ENCODE results near the gene IL17A. TPM values are rescaled to one million over a fixed set of nuclear protein-coding genes. Genes with fewer than 3 reads are reported as not detected.

IL17A gene
- total and polyA plus RNA-seq, 2 donors (not counting 1 experiment from before 2014, with no cell fraction given), result not detected

DNA sequence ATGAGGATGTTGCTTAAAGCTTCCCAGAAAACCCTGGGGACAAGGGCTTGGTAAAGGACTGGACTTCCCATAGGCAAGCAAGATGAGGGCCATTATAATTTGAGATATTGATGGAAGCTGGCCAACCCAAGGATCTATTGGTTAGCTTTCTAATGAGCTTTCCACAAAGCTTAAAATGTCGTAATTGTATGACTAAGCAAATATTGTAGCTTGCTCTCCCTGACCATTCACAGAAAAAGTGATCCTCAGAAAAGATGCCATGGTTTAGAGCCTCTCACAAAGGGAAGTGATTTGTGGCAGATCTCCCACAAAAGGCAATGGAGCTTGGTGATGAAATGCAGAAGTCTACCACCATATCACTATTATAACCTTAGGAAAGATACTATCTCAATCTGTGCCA, 44.5 kb downstream of the IL17A start:
- no peak overlapping the region for H2AFZ ChIP-seq (ENCODE audit: low read length)
- no peaks in the 10 kb centered on the region for H3K27me3 ChIP-seq (ENCODE audit: control insufficient read depth, insufficient read depth, low read length)
- H3K9ac ChIP-seq (ENCODE audit: insufficient read depth, low read length), result no peak overlapping the region
- H3K79me2 ChIP-seq (ENCODE audit: control insufficient read depth, insufficient read depth, low read length), result no peaks in the 10 kb centered on the region
- no peaks in the 10 kb centered on the region for H3K9me3 ChIP-seq (ENCODE audit: control insufficient read depth, insufficient read depth, low read depth, low read length)
- TF ChIP-seq EZH2 (IDR thresholded peaks at IDR 0.05; ENCODE audit: low read length, missing control alignments), result no peak
- TF ChIP-seq, protein P1, sequence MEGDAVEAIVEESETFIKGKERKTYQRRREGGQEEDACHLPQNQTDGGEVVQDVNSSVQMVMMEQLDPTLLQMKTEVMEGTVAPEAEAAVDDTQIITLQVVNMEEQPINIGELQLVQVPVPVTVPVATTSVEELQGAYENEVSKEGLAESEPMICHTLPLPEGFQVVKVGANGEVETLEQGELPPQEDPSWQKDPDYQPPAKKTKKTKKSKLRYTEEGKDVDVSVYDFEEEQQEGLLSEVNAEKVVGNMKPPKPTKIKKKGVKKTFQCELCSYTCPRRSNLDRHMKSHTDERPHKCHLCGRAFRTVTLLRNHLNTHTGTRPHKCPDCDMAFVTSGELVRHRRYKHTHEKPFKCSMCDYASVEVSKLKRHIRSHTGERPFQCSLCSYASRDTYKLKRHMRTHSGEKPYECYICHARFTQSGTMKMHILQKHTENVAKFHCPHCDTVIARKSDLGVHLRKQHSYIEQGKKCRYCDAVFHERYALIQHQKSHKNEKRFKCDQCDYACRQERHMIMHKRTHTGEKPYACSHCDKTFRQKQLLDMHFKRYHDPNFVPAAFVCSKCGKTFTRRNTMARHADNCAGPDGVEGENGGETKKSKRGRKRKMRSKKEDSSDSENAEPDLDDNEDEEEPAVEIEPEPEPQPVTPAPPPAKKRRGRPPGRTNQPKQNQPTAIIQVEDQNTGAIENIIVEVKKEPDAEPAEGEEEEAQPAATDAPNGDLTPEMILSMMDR (conservative IDR thresholded peaks at IDR 0.05 in 1 of 2, IDR thresholded peaks at IDR 0.05 in 1 of 2; ENCODE audit: low read depth in 1 of 2, low read length in 2 of 2), result no peak
- H3K4me2 ChIP-seq (ENCODE audit: extremely low read depth, insufficient read depth, low read length), result no peak overlapping the region
- H3K4me3 ChIP-seq (replicated peaks in 1 of 4; ENCODE audit: control extremely low read depth in 1 of 4, insufficient read depth in 1 of 4, low read depth in 3 of 4, low read length in 4 of 4), result no peak overlapping the region
- no peaks in the 10 kb centered on the region for H3K4me1 ChIP-seq (ENCODE audit: control insufficient read depth, extremely low read depth, insufficient read depth, low read length)
- H3K36me3 ChIP-seq (ENCODE audit: control insufficient read depth, insufficient read depth, low read length), result no peaks in the 10 kb centered on the region
- no peak overlapping the region for H3K27ac ChIP-seq (ENCODE audit: insufficient read depth, low read length)
- no peaks in the 10 kb centered on the region for H4K20me1 ChIP-seq (ENCODE audit: control insufficient read depth, extremely low read depth, insufficient read depth, low read length)
- DNase-seq (ENCODE audit: low read depth in 2 of 2), result no peak

DNA sequence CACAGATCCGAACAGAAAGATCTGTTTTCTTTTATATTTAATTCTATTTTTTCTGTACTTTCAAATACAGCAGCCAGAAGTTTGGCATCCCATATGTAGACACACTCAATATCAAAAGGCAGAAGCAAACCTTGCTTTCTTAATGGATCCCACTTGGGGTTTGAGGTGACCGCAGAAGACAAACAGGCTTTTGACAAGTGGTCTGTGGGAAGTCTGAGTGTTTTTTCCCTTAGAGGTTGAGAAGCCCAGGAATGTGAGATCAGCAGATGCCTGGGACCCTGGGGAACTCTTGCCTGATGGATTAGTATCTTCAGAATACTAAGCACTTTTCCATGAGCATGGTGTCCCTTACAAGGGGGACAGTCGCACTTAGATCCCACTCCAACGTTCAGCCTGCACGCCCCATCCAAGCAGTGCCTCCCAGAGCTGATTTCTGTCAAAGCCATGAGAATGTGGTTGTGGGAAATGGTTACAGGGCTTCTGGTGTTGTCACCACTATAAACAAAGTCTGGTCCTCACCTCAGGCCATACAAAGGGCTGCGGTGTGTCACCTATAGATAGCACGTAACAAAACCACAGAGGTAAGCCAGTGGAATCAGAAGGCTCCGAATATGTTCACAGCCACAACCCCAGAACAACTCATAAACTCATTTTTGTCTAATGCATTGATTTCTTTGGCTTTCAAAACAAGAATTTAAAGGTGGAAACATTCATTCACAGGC, 45.4 kb downstream of the IL17A start:
- H3K27ac ChIP-seq (ENCODE audit: insufficient read depth, low read length), result no peak overlapping the region
- H2AFZ ChIP-seq (ENCODE audit: low read length), result no peak overlapping the region
- H3K4me1 ChIP-seq (ENCODE audit: control insufficient read depth, extremely low read depth, insufficient read depth, low read length), result no peaks in the 10 kb centered on the region
- H3K27me3 ChIP-seq (ENCODE audit: control insufficient read depth, insufficient read depth, low read length), result no peaks in the 10 kb centered on the region
- H3K9me3 ChIP-seq (ENCODE audit: control insufficient read depth, insufficient read depth, low read depth, low read length), result no peaks in the 10 kb centered on the region
- no peaks in the 10 kb centered on the region for H3K36me3 ChIP-seq (ENCODE audit: control insufficient read depth, insufficient read depth, low read length)
- H3K79me2 ChIP-seq (ENCODE audit: control insufficient read depth, insufficient read depth, low read length), result no peaks in the 10 kb centered on the region
- H3K9ac ChIP-seq (ENCODE audit: insufficient read depth, low read length), result no peak overlapping the region
- no peak for DNase-seq (ENCODE audit: low read depth in 2 of 2)
- H4K20me1 ChIP-seq (ENCODE audit: control insufficient read depth, extremely low read depth, insufficient read depth, low read length), result no peaks in the 10 kb centered on the region
- H3K4me3 ChIP-seq (replicated peaks in 1 of 4; ENCODE audit: control extremely low read depth in 1 of 4, insufficient read depth in 1 of 4, low read depth in 3 of 4, low read length in 4 of 4), result no peak overlapping the region
- H3K4me2 ChIP-seq (ENCODE audit: extremely low read depth, insufficient read depth, low read length), result no peak overlapping the region
- no peak for TF ChIP-seq EZH2 (IDR thresholded peaks at IDR 0.05; ENCODE audit: low read length, missing control alignments)
- TF ChIP-seq, protein P1 (conservative IDR thresholded peaks at IDR 0.05 in 1 of 2, IDR thresholded peaks at IDR 0.05 in 1 of 2; ENCODE audit: low read depth in 1 of 2, low read length in 2 of 2), result no peak

DNA sequence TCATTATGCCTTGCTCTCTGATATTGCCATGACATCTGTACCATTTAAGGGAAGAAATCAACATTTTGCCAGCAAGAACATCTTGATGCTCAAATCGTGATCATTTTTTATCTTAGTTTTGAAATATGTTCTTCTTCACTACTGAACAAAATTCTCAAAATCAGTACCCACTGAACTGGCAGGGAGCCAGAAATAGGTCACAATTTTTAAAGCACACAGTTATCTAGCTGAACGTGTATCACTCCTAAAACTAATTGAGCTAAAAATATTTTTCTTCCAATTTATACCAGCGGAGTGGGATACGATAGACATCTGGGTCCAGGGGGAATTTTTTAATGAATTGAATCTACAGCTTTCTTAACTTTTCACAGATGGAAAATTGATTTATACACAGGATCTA, 46.8 kb downstream of the IL17A start:
- H3K4me3 ChIP-seq (replicated peaks in 1 of 4; ENCODE audit: control extremely low read depth in 1 of 4, insufficient read depth in 1 of 4, low read depth in 3 of 4, low read length in 4 of 4), result no peak overlapping the region
- no peaks in the 10 kb centered on the region for H3K4me1 ChIP-seq (ENCODE audit: control insufficient read depth, extremely low read depth, insufficient read depth, low read length)
- no peaks in the 10 kb centered on the region for H3K36me3 ChIP-seq (ENCODE audit: control insufficient read depth, insufficient read depth, low read length)
- H3K9me3 ChIP-seq (ENCODE audit: control insufficient read depth, insufficient read depth, low read depth, low read length), result no peaks in the 10 kb centered on the region
- H3K27me3 ChIP-seq (ENCODE audit: control insufficient read depth, insufficient read depth, low read length), result no peaks in the 10 kb centered on the region
- TF ChIP-seq EZH2 (IDR thresholded peaks at IDR 0.05; ENCODE audit: low read length, missing control alignments), result no peak
- TF ChIP-seq, protein P1 (conservative IDR thresholded peaks at IDR 0.05 in 1 of 2, IDR thresholded peaks at IDR 0.05 in 1 of 2; ENCODE audit: low read depth in 1 of 2, low read length in 2 of 2), result no peak
- no peaks in the 10 kb centered on the region for H4K20me1 ChIP-seq (ENCODE audit: control insufficient read depth, extremely low read depth, insufficient read depth, low read length)
- no peak overlapping the region for H3K27ac ChIP-seq (ENCODE audit: insufficient read depth, low read length)
- H3K4me2 ChIP-seq (ENCODE audit: extremely low read depth, insufficient read depth, low read length), result no peak overlapping the region
- H3K9ac ChIP-seq (ENCODE audit: insufficient read depth, low read length), result no peak overlapping the region
- H2AFZ ChIP-seq (ENCODE audit: low read length), result no peak overlapping the region
- no peaks in the 10 kb centered on the region for H3K79me2 ChIP-seq (ENCODE audit: control insufficient read depth, insufficient read depth, low read length)
- no peak for DNase-seq (ENCODE audit: low read depth in 2 of 2)
